H9 (cell line): ENCODE data around the gene FNDC7. TPM values are rescaled to one million over a fixed set of nuclear protein-coding genes. Genes with fewer than 3 reads are reported as not detected.

ENCODE experiments used
- DNase-seq: peaks from one replicate; pipeline ENCODE4 v3.0.0-alpha.2; 2017
- H2AFZ ChIP-seq: one replicate; pipeline ENCODE4 v1.6.1; 2013; ENCODE audit warnings: mild to moderate bottlenecking, low read length, control low read depth, moderate library complexity
- H2AK5ac ChIP-seq: 2 replicates; pipeline ENCODE4 v1.6.1; 2013; ENCODE audit warnings: low read length, control low read depth, mixed read lengths; ENCODE audit not compliant: insufficient read length
- H2BK120ac ChIP-seq: one replicate; pipeline ENCODE4 v1.6.1; 2013; ENCODE audit warnings: low read depth, mild to moderate bottlenecking, low read length, control low read depth, inconsistent platforms; ENCODE audit not compliant: poor library complexity, severe bottlenecking
- H2BK12ac ChIP-seq: 2 replicates; pipeline ENCODE4 v1.6.1; 2013; ENCODE audit warnings: low read length, control low read depth, mixed read lengths, low read depth; ENCODE audit not compliant: insufficient read length
- H2BK15ac ChIP-seq: 2 replicates; pipeline ENCODE4 v1.6.1; 2013; ENCODE audit warnings: low read depth, low read length, control low read depth
- H2BK20ac ChIP-seq: one replicate; pipeline ENCODE4 v1.6.1; 2013; ENCODE audit warnings: low read depth, mild to moderate bottlenecking, low read length, control low read depth, inconsistent platforms; ENCODE audit not compliant: poor library complexity, severe bottlenecking
- H2BK5ac ChIP-seq: 2 replicates; pipeline ENCODE4 v1.6.1; 2013; ENCODE audit warnings: low read length, control low read depth, mixed read lengths; ENCODE audit not compliant: insufficient read length
- H3K14ac ChIP-seq: 2 replicates; pipeline ENCODE4 v1.6.1; 2013; ENCODE audit warnings: low read length, control low read depth; ENCODE audit not compliant: insufficient read depth
- H3K18ac ChIP-seq: 2 replicates; pipeline ENCODE4 v1.6.1; 2013; ENCODE audit warnings: low read depth, mild to moderate bottlenecking, mixed read lengths, low read length, control low read depth; ENCODE audit not compliant: insufficient read length
- H3K23ac ChIP-seq: 2 replicates; pipeline ENCODE4 v1.6.1; 2013; ENCODE audit warnings: low read length, control low read depth, mixed read lengths, low read depth; ENCODE audit not compliant: insufficient read length
- H3K23me2 ChIP-seq: 2 replicates; pipeline ENCODE4 v1.6.1; 2013; ENCODE audit warnings: low read depth, mild to moderate bottlenecking, mixed read lengths, low read length, control low read depth; ENCODE audit not compliant: insufficient read length, poor library complexity, severe bottlenecking
- H3K27ac ChIP-seq: 2 replicates; pipeline ENCODE4 v1.5.1; 2013; ENCODE audit warnings: low read length, control low read depth, mixed read lengths, low read depth; ENCODE audit not compliant: insufficient read length
- H3K27me3 ChIP-seq: 2 replicates; pipeline ENCODE4 v1.6.1; 2013; ENCODE audit warnings: low read length, control low read depth, inconsistent platforms; ENCODE audit not compliant: insufficient read depth
- H3K4ac ChIP-seq: 2 replicates; pipeline ENCODE4 v1.6.1; 2013; ENCODE audit warnings: low read depth, mild to moderate bottlenecking, control low read depth, inconsistent platforms, low read length, moderate library complexity
- H3K4me1 ChIP-seq: 2 replicates; pipeline ENCODE4 v1.6.1; 2013; ENCODE audit warnings: low read length, control low read depth, inconsistent platforms; ENCODE audit not compliant: insufficient read depth
- H3K4me2 ChIP-seq: 2 replicates; pipeline ENCODE4 v1.6.1; 2013; ENCODE audit warnings: low read length, control low read depth, mixed read lengths; ENCODE audit not compliant: insufficient read length, insufficient read depth
- H3K56ac ChIP-seq: 2 replicates; pipeline ENCODE4 v1.6.1; 2013; ENCODE audit warnings: low read depth, mild to moderate bottlenecking, mixed read lengths, low read length, control low read depth; ENCODE audit not compliant: insufficient read length
- H3K79me1 ChIP-seq: 2 replicates; pipeline ENCODE4 v1.6.1; 2013; ENCODE audit warnings: low read depth, mild to moderate bottlenecking, moderate library complexity, low read length, control low read depth, inconsistent platforms; ENCODE audit not compliant: insufficient read depth, poor library complexity, severe bottlenecking
- H3K79me2 ChIP-seq: 2 replicates; pipeline ENCODE4 v1.6.1; 2013; ENCODE audit warnings: low read length, control low read depth, inconsistent platforms; ENCODE audit not compliant: insufficient read depth
- H3K9ac ChIP-seq: 2 replicates; pipeline ENCODE4 v1.6.1; 2013; ENCODE audit warnings: low read length, control low read depth, mixed read lengths; ENCODE audit not compliant: insufficient read length; ENCODE audit errors: extremely low read depth
- H3K9me3 ChIP-seq: one replicate; pipeline ENCODE4 v1.6.1; 2013; ENCODE audit warnings: low read depth, low read length, inconsistent platforms; ENCODE audit not compliant: control insufficient read depth
- H3T11ph ChIP-seq: one replicate; pipeline ENCODE4 v1.6.1; 2013; ENCODE audit warnings: mild to moderate bottlenecking, low read length, control low read depth, inconsistent platforms
- H4K20me1 ChIP-seq: one replicate; pipeline ENCODE4 v1.6.1; 2013; ENCODE audit not compliant: control insufficient read depth, insufficient read length, insufficient read depth
- H4K5ac ChIP-seq: 2 replicates; pipeline ENCODE4 v1.6.1; 2013; ENCODE audit warnings: low read depth, mild to moderate bottlenecking, mixed read lengths, low read length, control low read depth; ENCODE audit not compliant: insufficient read length
- H4K8ac ChIP-seq: replicated peaks from 2 replicates; pipeline ENCODE4 v1.6.1; 2013; ENCODE audit warnings: low read length, control low read depth, mixed read lengths, low read depth; ENCODE audit not compliant: insufficient read length
- H4K91ac ChIP-seq: 2 replicates; pipeline ENCODE4 v1.6.1; 2013; ENCODE audit warnings: low read depth, mild to moderate bottlenecking, moderate library complexity, mixed read lengths, low read length, control low read depth; ENCODE audit not compliant: insufficient read length
- H3K27ac Mint-ChIP-seq, 3 experiments: 2 replicates in 2 of 3; 3 replicates in 1 of 3; pipeline ENCODE4 v1.8.0; 2020 to 2021; ENCODE audit warnings: mixed read lengths in 3 of 3, mild to moderate bottlenecking in 1 of 3, moderate library complexity in 1 of 3
- H3K27me3 Mint-ChIP-seq: 2 replicates; pipeline ENCODE4 v1.8.0; 2021; ENCODE audit warnings: low read depth, mild to moderate bottlenecking, moderate library complexity, mixed read lengths
- H3K36me3 Mint-ChIP-seq, 3 experiments: 2 replicates in 2 of 3; 3 replicates in 1 of 3; pipeline ENCODE4 v1.8.0; 2020 to 2021; ENCODE audit warnings: low read depth in 3 of 3, mixed read lengths in 3 of 3; ENCODE audit not compliant: insufficient read depth in 1 of 3
- H3K4me1 Mint-ChIP-seq, 2 experiments: 2 replicates each; pipeline ENCODE4 v1.8.0; 2020; ENCODE audit warnings: mixed read lengths in 2 of 2
- H3K4me3 Mint-ChIP-seq, 2 experiments: 2 replicates in 1 of 2; 3 replicates in 1 of 2; pipeline ENCODE4 v1.8.0; 2020 to 2021; ENCODE audit warnings: mild to moderate bottlenecking in 2 of 2, mixed read lengths in 2 of 2, moderate library complexity in 1 of 2
- H3K9me3 Mint-ChIP-seq, 2 experiments: 2 replicates in 1 of 2; 3 replicates in 1 of 2; pipeline ENCODE4 v1.8.0; 2020; ENCODE audit warnings: mild to moderate bottlenecking in 2 of 2, mixed read lengths in 2 of 2, moderate library complexity in 1 of 2
- CTCF ChIP-seq: fragments of 200-600 bp; sonication (generic); conservative IDR thresholded peaks from 3 replicates; pipeline ENCODE4 v1.8.0; 2021; ENCODE audit warnings: antibody characterized with exemption, mild to moderate bottlenecking
- WGBS: extraction: QIAGEN DNeasy Blood & Tissue Kit; methylation state at CpG from one replicate; pipeline ENCODE4 v1.1.7; 2013; ENCODE audit warnings: missing lambda C conversion rate, low lambda C conversion rate, mixed read lengths; ENCODE audit not compliant: insufficient read length; ENCODE audit errors: extremely low coverage; 5-methylcytosine and 5-hydroxymethylcytosine counted together
- total RNA-seq: library from RNA; stranded (reverse); gene quantifications from 2 replicates; pipeline ENCODE4 v1.2.1, GENCODE V29; 2021

The FNDC7 gene
- total RNA-seq, 1 experiment from 2014 or later = 0.13 TPM

- H3K27ac Mint-ChIP-seq = no peak overlapping the region
- H3K9me3 ChIP-seq = no peaks in the 10 kb centered on the region
- no peak overlapping the region for H3K56ac ChIP-seq
- peaks cover 6% of the 10 kb centered on the region for H3K23me2 ChIP-seq
- H2AK5ac ChIP-seq = no peak overlapping the region
- H3T11ph ChIP-seq = no peak overlapping the region
- no peak overlapping the region for H3K14ac ChIP-seq
- no peaks in the 10 kb centered on the region; the same call in 1 of the 2 replicates for H3K27me3 ChIP-seq
- H2AFZ ChIP-seq = no peak overlapping the region
- no peaks in the 10 kb centered on the region for H3K79me2 ChIP-seq
- H2BK20ac ChIP-seq = no peak overlapping the region
- no peak overlapping the region for H4K8ac ChIP-seq
- no peak overlapping the region for H2BK15ac ChIP-seq
- H2BK5ac ChIP-seq = no peak overlapping the region
- H3K4me1 Mint-ChIP-seq = peaks cover 0 to 3% of the 10 kb centered on the region in 2 experiments; a peak in 1 of 4 replicates
- H3K23ac ChIP-seq = no peak overlapping the region
- no peak overlapping the region for H3K18ac ChIP-seq
- no peak overlapping the region for H3K4me3 Mint-ChIP-seq
- no peak for TF ChIP-seq CTCF
- H3K4me2 ChIP-seq = no peak overlapping the region
- no peak overlapping the region for H3K9ac ChIP-seq
- no peaks in the 10 kb centered on the region for H3K79me1 ChIP-seq
- no peak for DNase-seq
- no peak overlapping the region for H3K27ac ChIP-seq
- peaks cover 1 to 5% of the 10 kb centered on the region in 2 experiments; a peak in 1 of 5 replicates for H3K9me3 Mint-ChIP-seq
- no peak overlapping the region for H4K5ac ChIP-seq
- peaks cover 0 to 4% (median 0%) of the 10 kb centered on the region in 3 experiments; a peak in 1 of 7 replicates for H3K36me3 Mint-ChIP-seq
- no CpG with 5 or more reads among the region's 2 CpGs for whole genome bisulfite sequencing
- H2BK120ac ChIP-seq = no peak overlapping the region
- H4K91ac ChIP-seq = no peak overlapping the region
- no peaks in the 10 kb centered on the region for H4K20me1 ChIP-seq
- H3K4ac ChIP-seq = no peak overlapping the region
- no peak overlapping the region for H2BK12ac ChIP-seq
- no peaks in the 10 kb centered on the region for H3K4me1 ChIP-seq
- H3K27me3 Mint-ChIP-seq = peaks cover 37% of the 10 kb centered on the region
Observed at GRCh38 chr1:108663074-108663473, 49.6 kb upstream of the FNDC7 start.
